Midbrain (tissue), 1 donor: ENCODE data around the gene DDX39A.
"Not testable (repeated sequence)": the region's sequence is repeated elsewhere in the genome, so short reads cannot be mapped to it uniquely, and the experiment has no call there.

Source experiments
- DNase-seq: peaks from one replicate; lab custom pipeline; 2025; lab: John Stamatoyannopoulos, UW

DDX39A gene

GRCh38 chr19:14385492-14385891 lies 33.6 kb downstream of the DDX39A start:
- DNase-seq: no peak

- no peak for DNase-seq
These were observed 35.2 kb downstream of the DDX39A start for GRCh38 chr19:14383661-14384555.

DNA sequence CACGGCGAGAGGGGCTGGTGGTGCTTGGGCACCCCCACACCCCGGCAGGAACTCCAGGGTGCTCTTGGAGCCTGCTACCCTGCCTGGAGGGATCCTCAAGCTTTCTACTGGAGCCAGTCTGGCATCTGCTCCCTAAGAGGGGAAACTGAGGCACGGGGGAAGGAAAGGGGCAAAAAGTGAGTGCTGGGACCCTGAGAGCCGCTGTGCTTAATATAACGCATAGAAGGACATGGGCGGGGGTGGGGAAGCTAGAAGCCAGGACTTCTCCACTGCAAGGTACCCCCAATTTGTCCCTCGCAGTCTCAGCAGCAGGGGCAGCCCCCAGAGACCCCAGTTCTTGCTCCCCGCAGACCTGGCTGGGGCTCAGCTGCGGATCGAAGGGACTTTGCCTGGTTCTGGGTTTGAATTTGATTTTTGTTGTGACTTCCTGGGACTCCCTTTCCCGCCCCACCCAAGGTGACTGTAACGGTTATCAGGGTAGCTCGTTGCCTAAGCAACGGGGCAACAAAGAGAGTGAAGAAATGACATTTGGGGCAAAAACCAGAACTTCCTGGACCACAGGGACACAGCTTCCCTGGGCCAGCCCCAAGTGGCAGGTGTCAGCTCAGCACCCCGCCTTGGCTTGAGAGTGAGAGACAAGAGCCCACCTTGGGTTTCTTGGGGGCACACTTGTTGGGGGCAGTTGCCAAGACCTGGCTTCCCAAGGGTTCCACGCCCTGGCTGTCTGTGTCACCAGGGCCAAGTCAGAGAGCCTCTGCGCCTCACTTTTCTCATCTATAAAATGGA lies 37.3 kb downstream of the DDX39A start:
- DNase-seq: no peak

DNA sequence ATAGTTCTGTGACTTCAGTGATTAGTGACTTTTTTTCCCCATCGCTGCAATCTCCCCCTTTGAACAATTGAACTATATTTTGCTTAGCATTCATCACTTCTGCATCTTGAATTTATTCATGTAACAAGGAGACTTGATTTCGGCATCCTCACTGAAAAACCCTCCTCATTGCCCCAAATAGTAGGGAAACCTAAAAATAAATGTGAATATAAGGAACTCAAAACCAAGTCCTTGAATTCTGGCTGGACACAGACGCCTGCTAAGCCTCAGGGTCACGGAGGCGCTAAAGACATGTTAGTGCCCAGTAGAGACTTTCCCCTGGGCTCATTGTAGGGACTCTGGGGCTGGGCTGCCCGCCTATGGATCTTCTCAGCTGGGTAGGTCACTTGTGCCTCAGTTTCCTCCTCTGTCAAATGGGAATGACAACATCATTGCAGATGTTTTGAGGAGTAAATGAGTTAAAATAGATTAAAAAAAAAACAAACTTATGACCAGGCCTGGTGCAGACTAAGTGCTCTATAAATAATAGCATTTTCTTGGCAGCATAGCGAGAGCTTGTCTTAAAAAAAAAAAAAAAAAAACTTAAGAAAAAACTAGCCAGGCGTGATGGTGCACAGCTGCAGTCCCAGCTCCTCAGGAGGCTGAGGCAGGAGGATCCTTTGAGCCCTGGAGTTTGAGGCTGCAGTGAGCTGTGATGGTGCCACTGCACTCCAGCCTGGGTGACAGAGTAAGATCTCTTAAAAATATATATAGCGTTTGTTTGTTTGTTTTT lies 39.7 kb downstream of the DDX39A start:
- no peak for DNase-seq

DNA sequence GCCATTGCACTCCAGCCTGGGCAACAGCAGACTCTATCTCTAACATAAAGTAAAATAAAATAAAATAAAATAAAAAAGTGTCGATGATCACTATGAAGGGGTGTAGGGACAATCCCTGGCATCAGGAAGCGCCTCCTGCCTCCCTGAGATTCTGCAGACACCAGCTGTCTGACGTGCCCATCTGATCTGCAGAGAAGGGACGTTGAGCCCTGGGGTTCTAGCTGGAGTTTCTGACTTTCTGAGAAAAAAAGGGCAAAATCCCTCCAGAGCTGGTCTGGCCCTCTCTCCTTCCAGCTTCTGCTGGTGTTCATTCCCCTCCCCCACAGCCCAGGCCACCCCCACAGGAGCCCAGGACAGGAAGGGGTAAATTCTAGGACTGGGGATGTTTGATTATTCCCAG lies 40.3 kb downstream of the DDX39A start:
- DNase-seq: no peak

DNA sequence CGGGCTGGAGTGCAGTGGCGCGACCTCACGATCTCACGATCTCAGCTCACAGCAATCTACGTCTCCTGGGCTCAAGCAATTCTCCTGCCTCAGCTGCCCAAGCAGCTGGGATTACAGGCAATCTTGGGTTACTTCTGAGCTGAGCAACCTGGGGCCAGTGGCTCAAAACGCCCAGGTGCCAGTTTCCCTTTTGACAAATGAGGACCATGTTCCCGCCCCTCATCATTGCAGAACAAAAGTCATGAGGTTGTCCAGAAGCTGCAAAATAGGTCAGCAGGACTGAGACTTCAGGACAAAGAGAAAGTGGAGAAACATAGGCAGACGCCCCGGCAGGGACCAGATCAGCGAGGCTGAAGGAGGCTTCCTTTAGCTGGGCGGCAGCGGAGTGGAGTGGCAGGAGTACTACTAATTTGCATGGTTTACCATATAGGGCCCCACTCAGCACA lies 41.2 kb downstream of the DDX39A start:
- no peak for DNase-seq

DNA sequence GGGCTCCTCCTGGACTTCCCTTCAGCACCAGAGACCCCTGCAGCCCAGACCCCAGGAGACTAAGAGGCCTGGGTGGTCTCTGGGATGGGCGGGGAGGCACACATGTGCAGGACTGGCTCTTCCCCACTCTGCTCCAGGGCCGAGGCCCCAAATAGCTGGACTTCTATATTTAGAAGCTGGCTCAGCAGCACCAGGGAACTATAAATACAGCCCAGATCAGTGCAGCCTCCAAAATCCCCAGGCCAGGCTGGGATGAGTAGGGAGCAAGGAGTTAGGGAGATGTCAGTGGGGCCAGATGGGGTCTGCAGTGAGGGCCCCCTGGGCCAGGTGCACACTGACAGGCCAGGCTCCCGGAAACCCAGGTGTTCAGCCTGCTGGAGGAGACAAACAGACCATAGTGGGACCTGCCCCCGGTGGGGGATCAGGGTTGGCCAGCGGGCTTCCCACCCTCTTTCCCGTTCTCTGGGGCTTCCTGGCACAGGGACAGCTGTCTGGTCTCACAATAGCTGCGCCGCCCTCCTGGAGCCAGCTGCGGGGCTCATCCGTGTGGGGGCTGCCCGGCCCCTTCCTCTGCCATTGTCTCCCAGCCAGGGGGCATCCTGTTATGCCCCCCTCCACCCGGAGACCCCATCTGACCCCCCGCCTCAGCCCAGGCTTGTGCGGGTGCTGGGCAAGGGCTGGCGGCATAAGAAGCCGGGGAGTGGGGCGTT lies 43.4 kb downstream of the DDX39A start:
- DNase-seq: no peak

- no peak for DNase-seq
These were observed 44.0 kb downstream of the DDX39A start for GRCh38 chr19:14375055-14375581.

- not testable (repeated sequence) for DNase-seq
These were observed 44.8 kb downstream of the DDX39A start for GRCh38 chr19:14374313-14374712.

GRCh38 chr19:14372384-14373077 lies 46.6 kb downstream of the DDX39A start:
- not testable (repeated sequence) for DNase-seq

DNA sequence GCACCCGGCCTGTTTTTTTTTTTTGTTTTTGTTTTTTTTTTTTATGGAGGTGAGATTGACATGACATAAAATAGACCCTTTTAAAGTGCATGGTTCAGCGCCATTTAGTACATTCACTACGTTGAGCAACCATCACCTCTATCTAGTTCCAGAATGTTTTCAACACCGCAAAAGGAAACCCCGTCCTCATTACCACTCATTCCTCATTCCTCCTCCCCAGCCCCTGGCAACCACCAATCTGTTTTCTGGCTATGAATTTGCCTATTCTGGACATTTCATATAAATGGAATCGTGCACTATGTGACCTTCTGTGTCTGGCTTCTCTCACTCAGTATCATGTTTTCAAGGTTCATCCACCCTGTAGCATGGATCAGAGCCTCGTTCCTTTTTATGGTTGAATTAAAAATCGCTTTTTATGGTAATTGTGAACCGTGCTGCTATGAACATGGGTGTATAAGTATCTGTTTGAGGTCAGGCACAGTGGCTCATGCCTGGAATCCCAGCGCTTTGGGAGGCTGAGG lies 47.8 kb downstream of the DDX39A start:
- no peak for DNase-seq

DNA sequence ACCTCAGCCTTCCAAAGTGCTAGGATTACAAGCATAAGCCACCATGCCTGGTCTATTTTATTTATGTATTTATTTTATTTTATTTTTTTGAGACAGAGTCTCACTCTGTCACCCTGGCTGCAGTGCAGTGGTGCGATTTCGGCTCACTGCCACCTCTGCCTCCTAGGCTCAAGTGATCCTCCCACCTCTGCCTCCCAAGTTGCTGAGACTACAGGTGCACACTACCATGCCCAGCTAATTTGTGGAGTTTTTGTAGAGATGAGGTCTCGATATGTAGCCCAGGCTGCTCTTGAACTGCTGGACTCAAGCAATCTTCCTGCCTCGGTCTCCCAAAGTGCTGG lies 48.2 kb downstream of the DDX39A start:
- no peak for DNase-seq

- no peak for DNase-seq
These were observed 48.8 kb downstream of the DDX39A start for GRCh38 chr19:14370169-14370939.

DNA sequence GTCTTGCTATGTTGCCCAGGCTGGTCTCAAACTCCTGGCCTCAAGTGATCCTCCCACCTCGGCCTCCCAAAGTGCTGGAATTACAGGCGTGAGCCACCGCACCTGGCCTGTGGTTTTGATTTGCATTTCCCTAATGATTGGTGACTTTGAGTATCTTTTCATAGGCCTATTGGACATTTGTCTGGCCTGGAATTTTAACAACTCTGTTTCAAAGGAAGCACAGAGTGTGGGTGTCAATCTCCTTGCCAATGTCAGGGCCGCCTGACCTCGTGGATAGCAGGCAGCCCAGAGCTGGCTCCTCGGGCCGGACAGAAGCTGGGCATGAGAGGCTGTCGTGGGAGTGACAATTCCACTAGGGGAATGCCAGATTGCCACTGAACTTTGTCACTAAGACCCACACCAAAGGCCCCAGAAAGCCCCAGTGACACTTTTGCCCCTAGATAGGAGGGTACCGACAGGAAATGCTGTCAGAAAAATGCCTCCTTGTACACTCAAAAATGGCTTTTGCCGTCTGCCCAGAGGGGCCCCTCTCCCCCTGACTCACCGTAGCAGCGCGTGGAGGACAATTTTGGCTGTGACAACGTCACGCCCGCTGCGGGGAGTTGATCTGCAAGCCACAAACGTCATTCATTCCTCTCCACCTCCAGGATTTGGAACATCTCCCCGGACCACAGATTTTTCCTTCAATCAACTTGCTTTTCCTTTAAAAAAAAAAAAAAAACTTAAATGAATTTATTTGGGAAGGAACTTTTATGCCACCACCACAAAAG lies 49.6 kb downstream of the DDX39A start:
- no peak for DNase-seq

DNA sequence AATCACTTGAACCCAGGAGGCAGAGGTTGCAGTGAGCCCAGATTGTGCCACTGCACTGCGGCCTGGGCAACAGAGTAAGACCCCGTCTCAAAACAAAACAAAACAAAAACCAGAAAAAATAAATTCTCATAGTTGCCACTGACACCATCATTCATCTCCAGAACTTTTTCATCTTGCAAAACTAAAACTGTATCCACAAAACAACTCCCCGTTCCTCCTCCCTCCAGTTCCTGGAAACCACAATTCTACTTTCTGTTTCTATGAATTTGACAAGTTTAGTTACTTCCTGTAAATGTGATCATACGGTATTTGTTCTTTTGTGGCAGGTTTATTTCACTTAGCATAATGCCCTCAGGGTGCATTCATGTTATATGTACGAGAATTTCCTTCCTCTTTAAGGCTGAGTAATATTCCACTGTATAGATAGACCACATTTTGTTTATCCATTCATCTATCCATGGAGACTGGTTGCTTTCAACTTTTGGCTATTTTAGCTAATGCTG lies 51.1 kb downstream of the DDX39A start:
- DNase-seq: no peak

DNA sequence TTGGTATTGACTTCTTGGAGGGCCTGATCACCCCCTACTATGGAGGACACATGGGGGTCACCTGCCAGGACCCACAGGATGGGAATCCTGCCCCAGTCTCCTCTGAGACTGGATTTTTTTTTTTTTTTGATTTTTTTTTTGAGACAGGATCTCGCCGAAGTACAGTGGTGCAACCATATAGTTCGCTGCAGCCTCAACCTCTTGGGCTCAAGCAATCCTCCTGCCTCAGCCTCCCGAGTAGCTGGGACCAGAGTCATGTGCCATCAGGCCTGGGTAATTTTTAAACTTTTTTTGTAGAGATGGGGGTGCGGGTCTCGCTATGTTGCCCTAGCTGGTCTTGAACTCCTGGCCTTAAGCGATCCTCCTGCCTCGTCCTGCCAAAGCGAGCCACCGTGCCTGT lies 52.1 kb downstream of the DDX39A start:
- no peak for DNase-seq

DNA sequence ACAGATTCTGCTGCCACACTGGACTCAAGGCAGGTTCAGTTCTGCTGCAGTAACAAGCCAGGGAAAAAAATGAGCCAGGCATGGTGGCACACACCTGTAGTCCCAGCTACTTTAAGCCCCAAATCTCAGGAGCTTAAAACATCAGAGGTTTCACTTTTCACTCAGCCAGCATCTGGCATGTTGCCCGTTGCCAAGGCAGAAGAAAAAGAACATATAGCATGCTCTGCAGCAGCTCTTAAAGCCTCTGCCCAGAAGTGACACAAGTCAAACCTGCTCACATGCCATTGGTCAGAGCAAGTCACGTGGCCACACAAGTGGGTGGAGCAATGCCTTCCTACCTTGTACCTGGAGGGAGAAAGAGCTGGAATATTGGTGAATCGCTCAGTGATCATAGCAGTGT lies 52.6 kb downstream of the DDX39A start:
- no peak for DNase-seq

GRCh38 chr19:14364098-14364443 lies 55.1 kb downstream of the DDX39A start:
- DNase-seq: not testable (repeated sequence)
